Measurements from ENCODE around the gene RNF212.
A peak's percentile ranks its signal among the peaks of the same experiment; 100 is the strongest.
"Not testable (repeated sequence)": the region's sequence is repeated elsewhere in the genome, so short reads cannot be mapped to it uniquely, and the experiment has no call there.

RNF212 gene

GRCh38 chr4:1060121-1060520, 53.2 kb downstream of the RNF212 start:
- peak; percentile 17 for DNase-seq

GRCh38 chr4:1058997-1059665, 54.2 kb downstream of the RNF212 start:
- peak; percentile 56 for DNase-seq

GRCh38 chr4:1058198-1058996, 55.0 kb downstream of the RNF212 start:
- peak; percentile 34 for DNase-seq

GRCh38 chr4:1057403-1057745, 56.0 kb downstream of the RNF212 start:
- DNase-seq, result peak; percentile 27

GRCh38 chr4:1056671-1057402, 56.5 kb downstream of the RNF212 start:
- peak; percentile 52 for DNase-seq

- peak; percentile 90 for DNase-seq
These were observed 57.4 kb downstream of the RNF212 start for GRCh38 chr4:1055721-1056590.

- DNase-seq, result not testable (repeated sequence)
These were observed 58.1 kb downstream of the RNF212 start for GRCh38 chr4:1055243-1055701.

DNA sequence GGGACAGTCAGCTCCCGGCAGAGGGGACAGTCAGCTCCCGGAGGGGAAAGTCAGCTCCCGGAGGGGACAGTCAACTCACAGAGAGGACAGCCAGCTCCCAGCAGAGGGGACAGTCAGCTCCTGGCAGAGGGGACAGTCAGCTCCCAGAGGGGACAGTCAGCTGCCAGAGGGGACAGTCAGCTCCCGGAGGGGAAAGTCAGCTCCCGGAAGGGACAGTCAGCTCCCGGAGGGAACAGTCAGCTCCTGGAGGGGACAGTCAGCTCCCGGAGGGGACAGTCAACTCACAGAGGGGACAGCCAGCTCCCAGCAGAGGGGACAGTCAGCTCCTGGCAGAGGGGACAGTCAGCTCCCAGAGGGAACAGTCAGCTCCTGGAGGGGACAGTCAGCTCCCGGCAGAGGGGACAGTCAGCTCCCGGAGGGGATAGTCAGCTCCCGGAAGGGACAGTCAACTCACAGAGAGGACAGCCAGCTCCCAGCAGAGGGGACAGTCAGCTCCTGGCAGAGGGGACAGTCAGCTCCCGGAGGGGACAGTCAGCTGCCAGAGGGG, 58.6 kb downstream of the RNF212 start:
- DNase-seq, result peak; percentile 60

DNA sequence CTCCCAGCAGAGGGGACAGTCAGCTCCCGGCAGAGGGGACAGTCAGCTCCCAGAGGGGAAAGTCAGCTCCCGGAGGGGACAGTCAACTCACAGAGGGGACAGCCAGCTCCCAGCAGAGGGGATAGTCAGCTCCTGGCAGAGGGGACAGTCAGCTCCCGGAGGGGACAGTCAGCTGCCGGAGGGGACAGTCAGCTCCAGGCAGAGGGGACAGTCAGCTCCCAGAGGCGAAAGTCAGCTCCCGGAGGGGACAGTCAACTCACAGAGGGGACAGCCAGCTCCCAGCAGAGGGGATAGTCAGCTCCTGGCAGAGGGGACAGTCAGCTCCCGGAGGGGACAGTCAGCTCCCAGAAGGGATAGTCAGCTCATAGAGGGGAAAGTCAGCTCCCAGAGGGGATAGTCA, 59.5 kb downstream of the RNF212 start:
- peak; percentile 31 for DNase-seq

GRCh38 chr4:1053080-1053661, 60.2 kb downstream of the RNF212 start:
- peak; percentile 46 for DNase-seq

DNA sequence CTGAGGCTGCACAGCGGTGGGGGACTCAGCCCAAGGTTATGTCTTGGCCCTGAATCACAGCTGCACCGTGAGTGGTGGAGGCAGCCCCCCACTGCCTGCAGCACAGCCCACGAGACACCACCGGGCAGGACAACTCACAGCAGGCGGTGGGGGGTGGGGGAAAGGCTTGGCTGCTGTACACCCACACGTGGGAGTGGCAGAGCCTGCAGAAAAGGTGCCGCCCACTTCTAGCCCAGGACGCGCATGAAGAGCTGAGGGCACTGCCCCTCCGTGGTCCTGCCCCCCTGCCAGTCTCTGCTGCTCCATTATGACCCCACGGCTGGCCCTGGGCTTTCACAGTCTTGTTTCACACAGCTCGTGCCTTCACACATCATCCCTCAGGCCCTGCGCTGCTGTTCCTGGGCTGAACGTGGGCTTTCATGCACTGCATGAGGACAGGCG, 61.1 kb downstream of the RNF212 start:
- peak; percentile 56 for DNase-seq

DNA sequence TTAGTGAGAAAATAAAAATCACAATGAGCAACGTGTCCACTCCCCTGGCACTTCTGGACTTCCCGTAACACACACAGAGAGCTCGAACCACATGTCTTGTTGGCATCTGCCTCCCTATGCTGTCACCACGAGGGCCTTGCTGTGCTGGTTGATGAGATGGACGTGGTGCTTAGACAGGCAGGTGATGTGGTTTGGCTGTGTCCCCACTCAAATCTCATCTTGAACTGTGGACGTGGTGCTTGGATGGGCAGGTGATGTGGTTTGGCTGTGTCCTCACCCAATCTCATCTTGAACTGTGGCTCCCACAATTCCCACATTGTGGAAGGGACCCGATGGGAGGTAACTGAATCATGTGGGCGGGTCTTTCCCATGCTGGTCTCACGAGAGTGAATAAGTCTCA, 61.9 kb downstream of the RNF212 start:
- DNase-seq, result peak; percentile 19

DNA sequence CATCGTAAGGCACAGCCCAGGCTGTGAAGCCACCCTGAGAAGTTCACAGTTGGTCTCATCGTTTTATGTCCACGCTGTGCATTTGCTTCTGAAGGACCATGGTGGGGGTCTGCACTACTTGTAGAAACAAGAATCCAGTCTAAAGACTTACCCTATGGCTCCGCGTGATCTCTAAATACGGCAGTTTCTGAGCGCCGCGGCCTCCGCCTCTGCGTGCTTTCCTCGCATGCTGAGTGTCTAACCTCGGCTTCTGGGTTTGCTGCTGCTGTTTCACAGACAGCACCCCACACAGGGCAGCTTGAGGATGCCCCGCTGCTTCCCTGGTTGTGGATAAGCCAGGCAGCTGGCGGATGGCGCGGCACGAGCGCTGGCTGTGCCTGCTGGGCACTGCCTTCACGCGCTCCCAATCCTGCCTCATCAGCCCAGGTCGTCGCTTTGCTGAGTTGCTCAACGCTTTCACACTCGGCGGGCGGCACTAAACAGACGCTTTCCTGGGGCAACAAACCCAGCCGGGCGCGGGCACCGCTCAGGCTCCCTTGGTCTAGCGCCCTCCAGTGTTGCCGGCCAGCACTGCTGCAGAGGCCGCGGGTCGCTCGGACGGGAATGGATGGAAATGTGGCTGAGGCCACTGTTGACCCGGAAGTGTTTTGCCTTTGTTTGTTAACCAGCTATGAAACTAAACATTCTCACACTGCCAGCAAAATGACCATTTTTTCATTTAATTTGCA, 62.7 kb downstream of the RNF212 start:
- DNase-seq, result peak; percentile 58

- peak; percentile 49 for DNase-seq
These were observed 63.8 kb downstream of the RNF212 start for GRCh38 chr4:1049591-1049905.

DNA sequence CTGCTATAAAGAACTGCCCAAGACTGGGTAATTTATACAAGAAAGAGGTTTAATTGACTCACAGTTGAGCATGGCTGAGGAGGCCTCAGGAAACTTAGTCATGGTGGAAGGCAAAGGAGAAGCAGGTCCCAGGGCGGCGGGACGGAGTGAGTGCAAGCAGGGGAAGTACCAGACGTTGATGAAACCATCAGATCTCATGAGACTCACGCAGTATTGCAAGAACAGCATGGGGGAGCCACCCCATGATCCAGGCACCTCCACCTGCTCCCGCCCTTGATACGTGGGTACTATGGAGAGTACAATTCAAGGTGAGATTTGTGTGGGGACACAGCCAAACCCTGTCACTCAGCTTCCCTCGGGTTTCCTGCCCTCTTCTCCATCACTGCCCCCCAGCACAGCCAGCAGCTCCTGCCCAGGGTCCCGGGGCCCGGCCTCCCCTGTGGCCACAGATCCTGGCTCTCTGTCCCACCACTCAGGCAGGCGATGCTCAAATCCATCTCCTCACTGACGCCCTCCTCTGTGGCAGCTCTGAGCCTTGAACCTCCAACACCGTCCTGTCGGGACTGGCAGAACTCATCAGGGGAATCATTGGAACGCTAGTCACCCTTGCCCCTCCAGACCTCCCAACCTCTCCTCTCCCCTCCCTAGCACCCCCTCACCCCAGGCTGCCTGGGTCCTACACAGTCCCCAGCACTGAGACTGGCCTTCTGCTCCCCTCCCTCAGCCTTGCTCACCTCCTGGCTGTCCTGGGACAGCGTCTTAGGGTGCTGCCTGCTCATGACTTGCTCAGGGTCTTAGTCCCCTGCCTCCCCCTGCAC, 64.4 kb downstream of the RNF212 start:
- DNase-seq, result peak; percentile 58

DNA sequence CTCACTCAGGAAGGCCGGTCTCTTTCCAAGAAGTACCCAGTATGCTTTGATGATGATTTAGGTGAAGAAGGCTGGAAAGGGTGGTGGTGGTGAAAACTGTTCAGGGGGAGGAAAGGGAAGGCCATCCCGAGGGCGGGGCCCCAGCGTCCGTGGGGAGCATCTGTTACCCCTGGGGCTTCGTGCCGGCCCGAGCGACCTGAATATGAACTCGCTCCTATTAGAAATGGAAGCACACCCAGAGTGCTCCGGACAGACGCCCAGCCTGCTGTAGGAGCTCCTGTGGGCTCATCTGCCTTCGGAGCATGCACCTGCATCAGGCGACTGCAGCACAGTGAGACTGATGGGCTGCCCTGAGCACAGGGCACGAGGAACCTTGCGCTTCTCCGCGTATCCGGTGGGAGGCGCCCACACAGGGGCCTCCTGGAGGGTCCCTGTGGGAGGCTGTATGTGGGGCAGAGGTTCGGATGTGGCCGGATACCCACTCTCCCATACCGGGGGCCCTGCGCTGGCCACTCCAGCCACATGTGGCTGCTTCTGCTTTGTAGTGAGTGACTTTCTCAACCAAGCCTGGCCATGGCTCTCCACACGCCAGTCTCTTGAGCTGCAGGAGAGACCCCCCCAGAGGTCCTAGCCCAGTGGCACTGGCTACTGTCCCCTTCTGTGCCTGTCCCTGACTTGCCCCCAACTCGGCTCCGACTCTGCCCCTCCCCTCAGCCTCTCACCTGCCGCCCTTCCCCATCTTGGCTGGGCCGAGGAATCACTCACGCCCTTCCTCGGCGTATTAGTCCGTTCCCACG, 65.2 kb downstream of the RNF212 start:
- DNase-seq, result peak; percentile 58

DNA sequence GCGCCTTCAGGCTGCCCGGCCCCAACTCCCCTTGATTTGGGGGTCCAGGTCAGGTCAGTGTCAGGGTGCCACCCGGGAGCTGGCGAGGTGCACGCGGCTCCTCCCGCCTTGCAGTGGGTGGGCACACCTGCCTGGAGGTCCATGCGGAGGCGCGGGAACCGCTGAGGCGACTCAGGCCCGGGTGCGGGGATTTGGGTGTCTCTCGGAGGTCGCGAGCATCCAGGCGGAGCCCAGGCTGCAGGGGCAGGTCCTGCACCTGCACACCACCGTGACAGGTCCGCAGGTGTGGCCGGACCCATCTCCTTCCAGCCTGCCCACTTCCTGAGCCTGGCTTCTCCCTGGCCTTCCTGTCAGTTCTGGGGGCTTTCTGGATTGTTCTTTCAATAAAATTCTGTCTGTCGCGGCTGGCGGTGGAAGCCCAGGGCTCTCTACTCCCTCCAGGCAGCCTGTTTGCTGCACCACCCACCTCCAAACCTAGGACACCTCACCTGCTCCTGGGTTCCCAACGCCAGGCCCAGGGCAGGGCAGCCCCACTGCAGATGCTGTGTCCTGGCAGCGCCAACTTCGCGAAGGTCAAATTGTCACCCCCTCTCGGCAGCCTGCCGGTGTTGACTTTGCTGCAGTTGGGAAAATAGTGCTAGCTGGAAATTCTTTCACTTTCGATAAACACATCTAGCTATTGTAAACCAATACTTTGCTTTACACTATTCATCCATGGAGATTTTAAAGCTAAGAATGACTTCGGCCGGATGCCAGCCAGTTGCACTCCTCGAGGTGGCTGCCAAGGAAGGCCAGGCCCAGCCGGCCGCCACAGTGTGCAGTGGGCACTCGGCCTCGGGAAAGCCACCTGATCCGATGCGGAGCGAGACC, 66.0 kb downstream of the RNF212 start:
- DNase-seq, result peak; percentile 62

GRCh38 chr4:1046581-1047011, 66.8 kb downstream of the RNF212 start:
- DNase-seq, result peak; percentile 58
